ENCODE results near the gene PLA2G5. TPM values are rescaled to one million over a fixed set of nuclear protein-coding genes. Genes with fewer than 3 reads are reported as not detected.
"Not testable (repeated sequence)": the region's sequence is repeated elsewhere in the genome, so short reads cannot be mapped to it uniquely, and the experiment has no call there.

PLA2G5 gene
- total RNA-seq, 1 donor from 2014 or later, result 5.8 TPM

- DNase-seq (ENCODE audit: low spot score), result no peak
- ATAC-seq, result no peak
These were observed 44.1 kb downstream of the PLA2G5 start for GRCh38 chr1:20114021-20114648.

- no peak for DNase-seq (ENCODE audit: low spot score)
- ATAC-seq, result no peak
These were observed 45.5 kb downstream of the PLA2G5 start for GRCh38 chr1:20115479-20115878.

DNA sequence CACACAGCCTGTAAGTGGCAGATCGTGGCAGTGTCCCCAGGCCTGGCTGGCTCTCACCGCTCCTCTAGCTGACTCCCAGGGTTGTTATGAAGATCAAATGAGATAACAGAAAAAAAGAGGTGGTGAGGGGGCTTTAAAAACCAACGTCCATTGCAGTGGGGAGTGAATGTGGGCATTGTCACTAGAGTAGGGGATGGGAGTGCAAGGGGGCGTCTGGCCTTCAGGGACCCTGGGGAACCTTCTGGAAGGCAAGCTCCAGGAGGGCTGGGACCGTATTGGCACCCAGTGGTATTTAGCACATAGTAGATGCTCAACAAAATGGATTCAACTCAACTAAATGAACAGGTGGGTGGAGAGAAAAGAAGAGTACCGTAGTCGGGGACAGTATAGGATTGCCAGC lies 45.9 kb downstream of the PLA2G5 start:
- ATAC-seq, result no peak
- DNase-seq (ENCODE audit: low spot score), result no peak

DNA sequence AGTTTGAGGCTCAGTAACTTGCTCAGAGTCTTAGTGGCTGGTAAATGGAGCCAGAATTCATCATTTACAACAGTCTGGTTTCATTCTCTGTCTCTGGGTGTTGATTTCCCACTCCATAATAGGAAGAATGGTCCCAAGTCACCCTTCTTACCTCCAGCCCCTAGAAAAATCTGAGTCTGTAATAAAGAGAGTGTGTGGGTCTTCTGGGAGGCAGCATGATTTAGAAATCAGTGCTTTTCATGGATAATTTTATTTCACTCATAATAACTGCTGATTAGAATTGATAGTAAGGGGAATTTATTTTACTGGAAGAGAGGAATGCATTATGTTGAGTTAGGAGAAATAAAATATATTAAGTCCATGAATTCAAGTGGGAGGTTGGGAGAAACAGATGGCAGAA lies 47.2 kb downstream of the PLA2G5 start:
- ATAC-seq (no peak), DNase-seq (ENCODE audit: low spot score) (no peak)

DNA sequence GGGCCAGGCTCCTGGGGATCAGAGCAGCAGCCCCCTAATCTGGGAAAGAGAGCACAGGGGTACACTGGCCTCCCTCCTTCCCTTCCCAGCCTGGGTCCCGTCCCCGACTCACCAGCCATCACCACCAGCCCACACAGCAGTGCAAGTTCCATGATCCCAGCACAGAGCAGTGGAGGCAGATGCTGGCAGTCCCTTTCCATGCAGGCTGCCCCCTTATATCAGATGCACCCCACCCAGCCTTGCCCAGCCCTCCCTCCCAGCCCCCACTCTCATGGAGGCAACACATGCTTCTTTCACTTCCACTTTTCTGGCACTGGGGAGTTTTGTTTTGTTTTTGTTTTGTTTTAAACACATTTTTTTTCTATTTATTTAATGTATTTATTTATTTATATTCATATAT lies 49.4 kb downstream of the PLA2G5 start, which contains the start of gene PLA2G2D:
Gene PLA2G2D, minus strand, starts transcription at position 190 of the 400 bp plus-strand sequence. Its CDS starts 38 bp downstream, at position 152.
- ATAC-seq (no peak), DNase-seq (ENCODE audit: low spot score) (no peak)

- no peak for DNase-seq (ENCODE audit: low spot score)
- ATAC-seq, result no peak
These were observed 50.8 kb downstream of the PLA2G5 start for GRCh38 chr1:20120796-20121195.

DNA sequence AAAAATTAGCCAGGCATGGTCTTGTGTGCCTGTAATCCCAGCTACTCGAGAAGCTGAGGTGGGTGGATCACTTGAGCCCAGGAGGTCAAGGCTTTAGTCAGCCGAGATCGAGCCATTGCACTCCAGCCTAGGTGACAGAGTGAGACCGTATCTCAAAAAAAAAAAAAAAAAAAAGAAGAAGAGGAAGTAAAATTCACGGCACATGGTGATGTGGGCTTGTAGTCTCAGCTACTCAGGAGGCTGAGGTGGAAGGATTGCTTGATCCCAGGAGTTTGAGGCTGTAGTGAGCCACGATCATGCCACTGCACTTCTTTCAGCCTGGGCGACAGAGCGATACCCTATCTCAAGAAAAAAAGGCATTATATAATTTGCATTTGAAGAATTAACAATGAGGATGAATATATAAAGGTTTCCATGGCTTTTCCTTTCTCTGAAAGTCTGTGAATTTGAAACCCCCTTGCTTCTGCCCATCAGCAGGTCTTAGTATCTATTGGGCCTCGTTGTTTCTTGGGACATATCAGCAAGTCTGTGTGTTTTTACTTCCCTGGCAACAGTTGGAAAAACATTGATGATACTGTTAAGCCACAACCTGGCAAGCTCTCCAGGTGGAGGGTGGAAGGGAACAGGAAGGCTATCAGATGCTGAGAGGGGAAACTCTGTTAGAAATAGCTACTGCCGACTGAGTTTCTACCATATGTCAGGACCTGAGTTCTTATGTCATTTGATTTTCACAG lies 53.9 kb downstream of the PLA2G5 start:
- DNase-seq (ENCODE audit: low spot score) (no peak), ATAC-seq (no peak)

DNA sequence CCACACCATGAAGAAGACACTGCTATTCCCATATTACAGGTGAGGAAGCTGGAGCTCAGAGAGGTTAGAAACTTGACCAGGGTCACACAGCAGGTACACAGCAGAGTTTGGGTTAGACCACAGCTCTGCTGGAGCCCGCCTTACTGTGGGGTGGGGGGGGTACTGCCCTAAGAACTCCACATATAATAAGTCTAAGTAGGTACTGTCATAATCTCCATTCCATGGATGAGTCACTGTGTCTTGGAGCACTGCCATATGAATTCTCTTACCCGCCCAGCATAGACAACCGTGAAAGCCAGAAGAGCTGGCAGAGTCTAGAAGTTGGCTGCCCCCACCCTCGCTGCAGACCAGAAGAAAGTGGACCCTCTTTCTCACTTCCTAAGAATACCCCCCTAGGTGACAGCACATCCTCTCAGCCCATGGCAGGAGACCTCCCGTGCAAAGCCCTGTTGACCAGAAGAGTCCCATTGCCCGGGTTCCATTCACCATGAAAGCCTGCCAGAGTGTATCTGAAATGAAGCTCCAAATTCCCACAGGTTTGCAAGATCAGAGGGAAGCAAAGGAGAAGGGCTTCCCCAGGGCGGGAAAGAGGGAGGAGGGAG lies 54.6 kb downstream of the PLA2G5 start:
- peak; percentile 26 for ATAC-seq
- DNase-seq (ENCODE audit: low spot score), result no peak

DNA sequence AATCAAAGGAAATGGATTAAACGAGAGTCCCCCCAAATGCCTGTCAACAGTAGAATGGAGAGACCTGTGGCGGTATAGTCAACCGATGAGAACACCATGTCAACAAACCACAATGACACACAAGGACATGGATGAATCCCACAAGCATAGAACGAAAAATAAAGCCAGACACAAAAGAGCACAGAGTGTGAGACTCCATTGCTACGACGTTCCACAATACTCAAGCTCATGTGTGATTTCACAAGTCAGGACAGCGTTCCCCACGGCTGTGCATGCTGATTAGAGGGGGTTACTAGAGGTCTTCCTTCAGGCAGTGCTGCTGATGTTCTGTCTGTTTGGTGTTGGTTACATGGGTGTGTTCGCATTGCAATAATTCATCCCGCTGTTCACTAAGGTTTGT lies 55.1 kb downstream of the PLA2G5 start:
- DNase-seq (ENCODE audit: low spot score) (no peak), ATAC-seq (peak; percentile 26)

DNA sequence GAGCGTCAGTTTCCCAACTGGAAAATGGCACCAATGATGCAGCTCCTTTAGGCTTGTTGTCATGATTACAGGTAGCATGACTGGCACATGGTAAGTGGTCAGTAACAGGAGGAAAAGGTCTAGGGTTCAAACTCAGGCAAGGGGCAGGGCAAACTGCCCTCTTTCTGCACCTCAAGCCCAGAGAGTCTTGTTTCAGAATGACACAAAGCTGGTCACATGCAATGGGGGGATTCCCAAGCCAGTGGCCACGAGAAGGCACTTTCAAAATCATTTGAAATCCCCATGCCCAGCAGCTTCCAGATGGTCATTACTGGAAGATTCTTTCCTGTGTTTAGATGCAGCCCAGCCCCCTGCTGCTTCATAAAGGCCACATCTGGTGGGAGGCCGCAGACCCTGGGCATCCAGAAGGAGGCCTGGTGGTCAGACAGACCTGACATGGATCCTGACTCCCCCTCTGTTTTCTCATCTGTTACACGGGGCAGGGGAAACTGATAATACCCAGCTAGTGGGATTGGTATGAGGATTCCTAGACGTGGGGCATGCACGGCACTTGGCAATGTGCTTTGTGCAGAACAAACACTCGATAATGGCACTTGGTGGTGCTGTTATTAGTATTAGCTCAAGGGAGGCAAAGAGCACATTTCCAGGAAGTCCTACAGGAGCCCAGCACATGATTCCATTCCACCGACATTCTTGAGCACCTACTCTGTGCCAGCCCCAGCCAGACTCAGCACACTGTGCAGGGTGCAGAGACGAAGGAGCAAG lies 56.2 kb downstream of the PLA2G5 start:
- DNase-seq (ENCODE audit: low spot score), result no peak
- ATAC-seq, result no peak

GRCh38 chr1:20126806-20127440 lies 56.9 kb downstream of the PLA2G5 start:
- ATAC-seq, result no peak
- DNase-seq (ENCODE audit: low spot score), result no peak

DNA sequence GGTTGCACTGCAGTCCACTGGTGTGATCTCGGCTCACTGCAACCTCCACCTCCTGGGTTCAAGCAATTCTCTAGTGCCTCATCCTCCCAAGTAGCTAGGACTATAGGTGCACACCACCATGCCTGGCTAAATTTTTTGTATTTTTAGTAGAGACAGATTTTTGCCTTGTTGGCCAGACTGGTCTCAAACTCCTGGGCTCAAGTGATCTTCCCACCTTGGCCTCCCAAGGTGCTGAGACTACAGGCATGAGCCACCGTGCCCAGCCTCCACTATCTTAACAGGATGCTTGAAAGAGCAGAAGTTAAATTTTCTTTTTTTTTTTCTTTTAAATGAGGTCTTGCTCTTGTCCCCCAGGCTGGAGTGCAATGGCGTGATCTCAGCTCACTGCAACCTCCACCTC lies 60.5 kb downstream of the PLA2G5 start:
- DNase-seq (ENCODE audit: low spot score); ATAC-seq: not testable (repeated sequence)

DNA sequence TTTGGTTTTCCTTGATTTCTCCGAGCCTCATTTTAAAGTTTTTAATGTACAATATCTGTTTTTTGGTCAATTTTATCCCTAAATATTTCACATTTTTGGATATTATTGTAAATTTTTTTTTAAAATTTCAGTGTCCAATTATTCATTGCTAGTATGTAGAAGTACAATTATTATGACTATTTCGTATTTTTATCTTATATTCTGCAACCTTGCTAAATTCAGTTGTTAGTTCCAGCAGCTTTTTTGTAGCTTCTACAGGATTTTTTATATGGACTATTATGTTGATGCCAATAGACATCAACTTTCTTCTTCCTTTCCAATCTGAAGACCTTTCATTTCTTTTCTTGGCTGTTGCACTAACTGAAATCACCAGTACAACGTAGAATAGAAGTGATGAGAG lies 65.0 kb downstream of the PLA2G5 start:
- ATAC-seq, result no peak

DNA sequence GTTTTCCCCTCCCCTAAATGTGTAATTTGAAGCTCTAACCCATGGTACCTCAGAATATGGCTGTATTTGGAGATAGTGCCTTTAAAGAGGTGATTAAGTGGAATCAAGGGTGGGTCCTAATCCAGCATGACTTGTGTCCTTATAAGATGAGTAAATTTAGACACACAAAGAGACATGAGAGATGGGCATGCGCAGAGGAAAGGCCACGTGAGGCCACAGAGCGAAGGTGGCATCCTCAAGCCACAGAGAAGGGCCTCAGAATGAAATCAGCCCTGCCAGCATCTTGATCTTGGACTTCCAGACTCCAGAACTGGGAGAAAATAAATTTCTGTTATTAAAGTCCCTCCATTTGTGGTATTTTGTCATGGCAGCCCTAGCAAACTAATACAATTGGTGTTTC lies 66.3 kb downstream of the PLA2G5 start:
- no peak for ATAC-seq
- DNase-seq (ENCODE audit: low spot score), result no peak

More for the DNA sequence above, 65.0 kb downstream of the PLA2G5 start:
- DNase-seq (ENCODE audit: low spot score), result no peak

DNA sequence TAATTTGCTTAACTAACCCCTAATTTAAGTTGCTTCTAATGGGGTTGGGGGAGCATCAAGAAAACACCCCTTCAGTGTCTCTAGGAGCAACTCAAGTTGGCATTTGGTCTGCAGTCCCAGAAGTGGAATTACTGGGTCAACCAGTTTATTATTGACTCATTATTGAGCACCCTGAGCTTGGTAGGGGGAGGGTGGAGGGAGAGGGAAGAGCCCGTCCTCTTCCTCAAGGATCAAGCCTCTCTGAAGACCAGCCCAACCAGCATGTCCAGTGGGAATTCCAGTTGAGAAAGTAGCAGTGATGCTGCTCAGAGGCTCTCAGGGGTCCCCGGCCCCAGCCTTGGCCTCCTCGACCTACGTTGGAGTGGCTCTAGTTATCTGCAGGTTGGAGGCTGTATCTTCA lies 67.1 kb downstream of the PLA2G5 start:
- no peak for ATAC-seq
- no peak for DNase-seq (ENCODE audit: low spot score)

GRCh38 chr1:20137604-20138003 lies 67.6 kb downstream of the PLA2G5 start:
- no peak for DNase-seq (ENCODE audit: low spot score)

GRCh38 chr1:20138346-20138745 lies 68.4 kb downstream of the PLA2G5 start:
- DNase-seq (ENCODE audit: low spot score), result no peak
- ATAC-seq, result no peak

More at GRCh38 chr1:20137604-20138003, 67.6 kb downstream of the PLA2G5 start:
- no peak for ATAC-seq

DNA sequence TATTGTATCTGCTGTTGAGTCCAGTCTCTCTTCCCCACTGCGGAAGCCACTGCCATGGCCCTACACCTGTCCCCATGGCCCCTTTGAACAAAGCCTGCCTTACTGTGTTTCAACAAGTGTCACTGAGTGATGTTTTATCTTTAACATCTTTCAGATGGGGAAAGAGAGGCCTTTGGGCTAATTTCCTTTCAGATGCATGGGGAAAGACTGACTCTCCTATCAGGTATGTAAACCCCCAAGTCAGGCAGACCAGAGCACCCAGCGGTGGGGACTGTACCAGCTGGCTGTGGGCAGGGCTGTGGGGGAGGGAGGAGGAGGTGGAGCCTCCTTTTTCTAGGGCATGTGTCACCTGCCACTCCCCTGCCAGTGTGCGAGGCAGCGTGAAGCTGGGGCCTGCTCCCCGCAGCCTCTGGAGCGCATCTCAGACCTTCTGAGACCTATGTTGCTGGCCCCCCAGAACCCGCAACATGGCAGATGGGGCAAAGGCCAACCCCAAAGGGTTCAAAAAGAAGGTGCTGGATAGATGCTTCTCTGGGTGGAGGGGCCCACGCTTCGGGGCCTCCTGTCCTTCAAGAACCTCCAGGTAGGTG lies 69.1 kb downstream of the PLA2G5 start, which contains the start of gene PLA2G2F:
Gene PLA2G2F, plus strand, starts transcription at position 363 of the 590 bp plus-strand sequence. Its CDS starts 105 bp downstream, at position 468.
- no peak for DNase-seq (ENCODE audit: low spot score)

DNA sequence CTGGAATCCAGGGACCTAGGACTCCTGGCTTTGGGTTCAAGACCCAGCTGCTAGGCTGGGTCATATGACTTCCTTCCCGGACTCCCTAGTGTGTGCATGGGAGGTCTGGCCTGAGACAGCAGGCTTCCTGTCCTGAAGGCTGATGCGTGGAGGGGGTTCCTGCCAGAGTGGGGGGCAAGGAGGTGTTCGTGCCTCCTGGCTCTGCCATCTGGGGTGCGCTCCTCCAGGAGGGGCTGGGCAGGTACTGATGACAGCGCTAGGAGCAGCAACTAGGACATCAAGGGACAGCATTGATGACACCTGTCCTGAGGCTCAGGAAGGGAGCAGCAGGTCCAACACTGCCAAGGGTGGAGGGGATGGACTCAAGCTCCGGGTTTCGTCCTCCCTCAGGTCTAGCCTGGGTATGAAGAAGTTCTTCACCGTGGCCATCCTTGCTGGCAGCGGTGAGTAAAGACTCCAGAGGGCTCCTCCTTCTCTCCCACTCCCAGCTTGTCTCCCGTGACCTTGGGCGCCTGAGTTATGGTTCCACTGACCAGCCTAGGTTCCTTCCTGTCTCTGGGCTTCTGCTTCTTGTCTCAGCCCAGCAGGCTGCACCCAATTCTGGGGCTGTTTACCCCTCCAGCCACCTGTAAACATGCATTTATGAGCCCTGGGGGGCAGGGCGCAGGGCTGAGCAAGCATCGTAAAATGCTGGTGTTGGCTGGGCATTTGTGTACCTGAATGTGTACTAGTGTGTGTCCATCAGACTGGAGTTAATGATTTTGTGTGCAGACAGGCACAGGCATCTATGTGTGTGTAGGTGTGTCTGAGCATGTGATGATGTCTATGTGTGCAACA lies 70.0 kb downstream of the PLA2G5 start:
- no peak for DNase-seq (ENCODE audit: low spot score)
- ATAC-seq, result no peak

More for the DNA sequence above, 69.1 kb downstream of the PLA2G5 start, which contains the start of gene PLA2G2F:
- ATAC-seq, result no peak

Data from left lobe of liver (tissue), 2 donors.